Liver (tissue), 9 donors: ENCODE measurements around the gene ATP5PF. TPM values are rescaled to one million over a fixed set of nuclear protein-coding genes. Genes with fewer than 3 reads are reported as not detected.

Experiments used
- DNase-seq: peaks from one replicate; pipeline ENCODE4 v3.0.0-alpha.2; 2017; ENCODE audit warnings: low spot score
- H3K27ac ChIP-seq, 2 donors: one replicate each; pipeline ENCODE4 v1.7.0; 2013; ENCODE audit warnings: inconsistent platforms in 2 of 2, low read length in 2 of 2, control low read depth in 1 of 2, low read depth in 1 of 2, mild to moderate bottlenecking in 1 of 2
- H3K27me3 ChIP-seq, 4 donors: one replicate each; pipeline versions ENCODE4 v1.6.1 to v1.7.0; 2013; ENCODE audit warnings: low read length in 3 of 4, inconsistent platforms in 1 of 4, mild to moderate bottlenecking in 1 of 4, moderate library complexity in 1 of 4; ENCODE audit not compliant: control insufficient read depth in 4 of 4, insufficient read depth in 4 of 4
- H3K36me3 ChIP-seq, 4 donors: one replicate each; pipeline versions ENCODE4 v1.6.1 to v1.7.0; 2013; ENCODE audit warnings: low read length in 3 of 4, mild to moderate bottlenecking in 3 of 4, low read depth in 1 of 4, moderate library complexity in 1 of 4; ENCODE audit not compliant: control insufficient read depth in 4 of 4, insufficient read depth in 3 of 4
- H3K4me1 ChIP-seq, 4 donors: one replicate each; pipeline versions ENCODE4 v1.6.1 to v1.7.0; 2013; ENCODE audit warnings: low read length in 3 of 4, mild to moderate bottlenecking in 3 of 4, moderate library complexity in 1 of 4; ENCODE audit not compliant: control insufficient read depth in 4 of 4, insufficient read depth in 4 of 4
- H3K4me3 ChIP-seq, 3 donors: one replicate each; pipeline versions ENCODE4 v1.6.1 to v1.7.0; 2013; ENCODE audit warnings: low read length in 3 of 3, control low read depth in 1 of 3, low read depth in 1 of 3, mild to moderate bottlenecking in 1 of 3
- H3K9ac ChIP-seq, 2 donors: one replicate each; pipeline ENCODE4 v1.7.0; 2013; ENCODE audit warnings: low read length in 2 of 2, mild to moderate bottlenecking in 2 of 2, moderate library complexity in 2 of 2, control low read depth in 1 of 2, low read depth in 1 of 2
- H3K9me3 ChIP-seq, 4 donors: one replicate each; pipeline versions ENCODE4 v1.6.1 to v1.7.0; 2013; ENCODE audit warnings: low read length in 3 of 4; ENCODE audit not compliant: control insufficient read depth in 4 of 4
- EGR1 ChIP-seq, 2 donors: IDR thresholded peaks; 2 replicates each; pipeline ENCODE4 v1.6.1; 2016 to 2018; ENCODE audit warnings: antibody characterized with exemption in 2 of 2, low read depth in 2 of 2
- FOXA1 ChIP-seq: IDR thresholded peaks from 2 replicates; pipeline ENCODE4 v1.6.1; 2016; ENCODE audit warnings: antibody characterized with exemption
- FOXA2 ChIP-seq: IDR thresholded peaks from 2 replicates; pipeline ENCODE4 v1.6.1; 2016; ENCODE audit warnings: antibody characterized with exemption
- GABPA ChIP-seq, 2 donors: IDR thresholded peaks in 1 of 2; conservative IDR thresholded peaks in 1 of 2; 2 replicates each; pipeline ENCODE4 v1.6.1; 2016; ENCODE audit warnings: antibody characterized with exemption in 2 of 2, mild to moderate bottlenecking in 1 of 2, moderate library complexity in 1 of 2
- HNF4A ChIP-seq, 2 donors: conservative IDR thresholded peaks; 2 replicates each; pipeline ENCODE4 v1.6.1; 2016; ENCODE audit warnings: antibody characterized with exemption in 2 of 2, mild to moderate bottlenecking in 2 of 2
- HNF4G ChIP-seq: IDR thresholded peaks from 2 replicates; pipeline ENCODE4 v1.6.1; 2016; ENCODE audit warnings: antibody characterized with exemption
- JUND ChIP-seq, 2 donors: IDR thresholded peaks; 2 replicates each; pipeline ENCODE4 v1.6.1; 2016; ENCODE audit warnings: antibody characterized with exemption in 2 of 2
- NR2F2 ChIP-seq: IDR thresholded peaks from 2 replicates; pipeline ENCODE4 v1.6.1; 2016; ENCODE audit warnings: antibody characterized with exemption
- RAD21 ChIP-seq, 2 donors: IDR thresholded peaks; 2 replicates each; pipeline ENCODE4 v1.6.1; 2016; ENCODE audit warnings: antibody characterized with exemption in 2 of 2, mild to moderate bottlenecking in 2 of 2
- RXRA ChIP-seq, 2 donors: IDR thresholded peaks; 2 replicates each; pipeline ENCODE4 v1.6.1; 2017 to 2018; ENCODE audit warnings: antibody characterized with exemption in 2 of 2, mild to moderate bottlenecking in 1 of 2
- TAF1 ChIP-seq: conservative IDR thresholded peaks from 2 replicates; pipeline ENCODE4 v1.6.1; 2016; ENCODE audit warnings: antibody characterized with exemption, mild to moderate bottlenecking
- YY1 ChIP-seq: IDR thresholded peaks from 2 replicates; pipeline ENCODE4 v1.6.1; 2016; ENCODE audit warnings: antibody characterized with exemption, mild to moderate bottlenecking
- WGBS: extraction: QIAGEN DNeasy Blood & Tissue Kit; methylation state at CpG from one replicate; pipeline ENCODE4 v1.1.7; 2013; 5-methylcytosine and 5-hydroxymethylcytosine counted together
- polyA plus RNA-seq, 2 donors: library from polyadenylated mRNA; stranded (reverse) in 1 of 2; unstranded in 1 of 2; fragments of 200-250 nt in 1 of 2; fragments of >200 nt in 1 of 2; fragmentation: Nextera tagmentation in 1 of 2; extraction: Ambion mirVana in 1 of 2; gene quantifications; one replicate each; pipeline versions ENCODE4 v1.2.1 to v1.2.3, GENCODE V29; 2013 to 2015
- total RNA-seq, 2 donors: library from RNA; depleted of rRNA; stranded (reverse); fragments of >200 nt; gene quantifications; one replicate each; pipeline ENCODE4 v1.2.3, GENCODE V29; 2014
- TF ChIP-seq, protein P1 (sequence below): IDR thresholded peaks from 2 replicates; pipeline ENCODE4 v1.6.1; 2016; ENCODE audit warnings: antibody characterized with exemption
- TF ChIP-seq, protein P2 (sequence below): IDR thresholded peaks from 2 replicates; pipeline ENCODE4 v1.6.1; 2016; ENCODE audit warnings: antibody characterized with exemption, mild to moderate bottlenecking
- TF ChIP-seq, protein P3 (sequence below): fragments of 150-350 bp; IDR thresholded peaks from 2 replicates; pipeline ENCODE4 v1.5.1; 2017; ENCODE audit warnings: improper control_type of control experiment, low read depth, low read length; ENCODE audit not compliant: missing input control
- TF ChIP-seq, protein P4 (sequence below): IDR thresholded peaks from 2 replicates; pipeline ENCODE4 v1.6.1; 2016; ENCODE audit warnings: antibody characterized with exemption
- donor health status: healthy.
- donor health status: healthy.
- donor health status: healthy.
- donor health status: healthy.
- donor health status: healthy.

Gene ATP5PF
- total and polyA plus RNA-seq, 4 donors: 77.2 to 637 (median 209) TPM

DNA sequence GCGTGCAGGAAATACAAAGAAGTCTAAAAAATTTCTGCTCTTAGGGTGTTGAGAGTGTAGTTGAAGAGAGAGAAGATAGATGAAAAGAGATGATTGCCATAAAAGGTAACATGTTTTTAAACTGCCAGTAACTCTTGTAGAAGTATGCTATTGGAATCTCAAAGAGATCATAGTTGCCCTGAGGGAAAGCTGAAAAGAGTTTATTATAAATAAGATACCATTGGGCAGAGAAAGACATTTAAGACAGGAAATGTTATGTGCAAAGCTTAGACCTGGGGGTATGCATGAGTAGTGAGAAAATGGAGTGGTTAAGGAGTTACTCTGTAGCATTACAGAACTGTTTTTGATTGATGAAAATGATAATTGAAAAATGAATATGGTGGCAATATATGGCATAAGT lies 17.7 kb upstream of the ATP5PF start:
- 100% methylated on average over 1 of the region's 1 CpG for WGBS
- no peak overlapping the region for H3K9ac ChIP-seq

DNA sequence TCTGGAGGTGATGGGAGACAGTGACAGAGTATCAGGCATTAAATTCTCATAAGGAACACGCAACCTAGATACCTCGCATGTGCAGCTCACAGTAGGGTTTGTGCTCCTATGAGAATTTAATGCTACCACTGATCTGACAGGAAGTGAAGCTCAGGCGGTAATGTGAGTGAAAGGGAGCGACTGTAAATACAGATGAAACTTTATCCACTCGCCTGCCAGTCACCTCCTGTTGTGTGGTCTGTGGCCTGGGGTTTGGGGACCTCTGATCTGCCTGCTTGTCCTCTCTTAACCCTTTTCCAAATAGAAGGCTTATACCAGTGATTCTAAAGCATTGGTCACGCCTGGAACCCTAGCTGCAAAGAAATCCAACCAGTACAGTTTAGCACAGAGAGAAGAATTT lies 15.4 kb upstream of the ATP5PF start:
- Histone ChIP-seq H3K27me3 (no peaks in the 10 kb centered on the region), H3K9ac (no peak overlapping the region), H3K27ac (no peak overlapping the region), H3K9me3 (no peaks in the 10 kb centered on the region), H3K4me1 (no peaks in the 10 kb centered on the region), H3K4me3 (no peak overlapping the region), H3K36me3 (peaks cover 0 to 33% (median 21%) of the 10 kb centered on the region in 4 donors)
- TF ChIP-seq TAF1: no peak
- TF ChIP-seq, protein P1, sequence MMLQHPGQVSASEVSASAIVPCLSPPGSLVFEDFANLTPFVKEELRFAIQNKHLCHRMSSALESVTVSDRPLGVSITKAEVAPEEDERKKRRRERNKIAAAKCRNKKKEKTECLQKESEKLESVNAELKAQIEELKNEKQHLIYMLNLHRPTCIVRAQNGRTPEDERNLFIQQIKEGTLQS: no peak
- no peak for TF ChIP-seq NR2F2
- TF ChIP-seq, protein P2, sequence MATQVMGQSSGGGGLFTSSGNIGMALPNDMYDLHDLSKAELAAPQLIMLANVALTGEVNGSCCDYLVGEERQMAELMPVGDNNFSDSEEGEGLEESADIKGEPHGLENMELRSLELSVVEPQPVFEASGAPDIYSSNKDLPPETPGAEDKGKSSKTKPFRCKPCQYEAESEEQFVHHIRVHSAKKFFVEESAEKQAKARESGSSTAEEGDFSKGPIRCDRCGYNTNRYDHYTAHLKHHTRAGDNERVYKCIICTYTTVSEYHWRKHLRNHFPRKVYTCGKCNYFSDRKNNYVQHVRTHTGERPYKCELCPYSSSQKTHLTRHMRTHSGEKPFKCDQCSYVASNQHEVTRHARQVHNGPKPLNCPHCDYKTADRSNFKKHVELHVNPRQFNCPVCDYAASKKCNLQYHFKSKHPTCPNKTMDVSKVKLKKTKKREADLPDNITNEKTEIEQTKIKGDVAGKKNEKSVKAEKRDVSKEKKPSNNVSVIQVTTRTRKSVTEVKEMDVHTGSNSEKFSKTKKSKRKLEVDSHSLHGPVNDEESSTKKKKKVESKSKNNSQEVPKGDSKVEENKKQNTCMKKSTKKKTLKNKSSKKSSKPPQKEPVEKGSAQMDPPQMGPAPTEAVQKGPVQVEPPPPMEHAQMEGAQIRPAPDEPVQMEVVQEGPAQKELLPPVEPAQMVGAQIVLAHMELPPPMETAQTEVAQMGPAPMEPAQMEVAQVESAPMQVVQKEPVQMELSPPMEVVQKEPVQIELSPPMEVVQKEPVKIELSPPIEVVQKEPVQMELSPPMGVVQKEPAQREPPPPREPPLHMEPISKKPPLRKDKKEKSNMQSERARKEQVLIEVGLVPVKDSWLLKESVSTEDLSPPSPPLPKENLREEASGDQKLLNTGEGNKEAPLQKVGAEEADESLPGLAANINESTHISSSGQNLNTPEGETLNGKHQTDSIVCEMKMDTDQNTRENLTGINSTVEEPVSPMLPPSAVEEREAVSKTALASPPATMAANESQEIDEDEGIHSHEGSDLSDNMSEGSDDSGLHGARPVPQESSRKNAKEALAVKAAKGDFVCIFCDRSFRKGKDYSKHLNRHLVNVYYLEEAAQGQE: no peak
- TF ChIP-seq JUND (IDR thresholded peaks at IDR 0.05): no peak
- TF ChIP-seq FOXA2: no peak
- TF ChIP-seq FOXA1: no peak
- 93% methylated on average over 6 of the region's 6 CpGs for WGBS
- DNase-seq: no peak

More for the DNA sequence above, 17.7 kb upstream of the ATP5PF start:
- no peaks in the 10 kb centered on the region for H3K27me3 ChIP-seq
- TF ChIP-seq RXRA (IDR thresholded peaks at IDR 0.05): no peak
- TF ChIP-seq FOXA1: no peak
- no peak for TF ChIP-seq NR2F2
- TF ChIP-seq JUND (IDR thresholded peaks at IDR 0.05): no peak
- TF ChIP-seq RAD21 (IDR thresholded peaks at IDR 0.05): no peak
- no peak for TF ChIP-seq HNF4A (conservative IDR thresholded peaks at IDR 0.05)
- TF ChIP-seq, protein P3, sequence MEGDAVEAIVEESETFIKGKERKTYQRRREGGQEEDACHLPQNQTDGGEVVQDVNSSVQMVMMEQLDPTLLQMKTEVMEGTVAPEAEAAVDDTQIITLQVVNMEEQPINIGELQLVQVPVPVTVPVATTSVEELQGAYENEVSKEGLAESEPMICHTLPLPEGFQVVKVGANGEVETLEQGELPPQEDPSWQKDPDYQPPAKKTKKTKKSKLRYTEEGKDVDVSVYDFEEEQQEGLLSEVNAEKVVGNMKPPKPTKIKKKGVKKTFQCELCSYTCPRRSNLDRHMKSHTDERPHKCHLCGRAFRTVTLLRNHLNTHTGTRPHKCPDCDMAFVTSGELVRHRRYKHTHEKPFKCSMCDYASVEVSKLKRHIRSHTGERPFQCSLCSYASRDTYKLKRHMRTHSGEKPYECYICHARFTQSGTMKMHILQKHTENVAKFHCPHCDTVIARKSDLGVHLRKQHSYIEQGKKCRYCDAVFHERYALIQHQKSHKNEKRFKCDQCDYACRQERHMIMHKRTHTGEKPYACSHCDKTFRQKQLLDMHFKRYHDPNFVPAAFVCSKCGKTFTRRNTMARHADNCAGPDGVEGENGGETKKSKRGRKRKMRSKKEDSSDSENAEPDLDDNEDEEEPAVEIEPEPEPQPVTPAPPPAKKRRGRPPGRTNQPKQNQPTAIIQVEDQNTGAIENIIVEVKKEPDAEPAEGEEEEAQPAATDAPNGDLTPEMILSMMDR: no peak
- TF ChIP-seq TAF1: no peak
- TF ChIP-seq, protein P4, sequence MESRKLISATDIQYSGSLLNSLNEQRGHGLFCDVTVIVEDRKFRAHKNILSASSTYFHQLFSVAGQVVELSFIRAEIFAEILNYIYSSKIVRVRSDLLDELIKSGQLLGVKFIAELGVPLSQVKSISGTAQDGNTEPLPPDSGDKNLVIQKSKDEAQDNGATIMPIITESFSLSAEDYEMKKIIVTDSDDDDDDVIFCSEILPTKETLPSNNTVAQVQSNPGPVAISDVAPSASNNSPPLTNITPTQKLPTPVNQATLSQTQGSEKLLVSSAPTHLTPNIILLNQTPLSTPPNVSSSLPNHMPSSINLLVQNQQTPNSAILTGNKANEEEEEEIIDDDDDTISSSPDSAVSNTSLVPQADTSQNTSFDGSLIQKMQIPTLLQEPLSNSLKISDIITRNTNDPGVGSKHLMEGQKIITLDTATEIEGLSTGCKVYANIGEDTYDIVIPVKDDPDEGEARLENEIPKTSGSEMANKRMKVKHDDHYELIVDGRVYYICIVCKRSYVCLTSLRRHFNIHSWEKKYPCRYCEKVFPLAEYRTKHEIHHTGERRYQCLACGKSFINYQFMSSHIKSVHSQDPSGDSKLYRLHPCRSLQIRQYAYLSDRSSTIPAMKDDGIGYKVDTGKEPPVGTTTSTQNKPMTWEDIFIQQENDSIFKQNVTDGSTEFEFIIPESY: no peak
- no peak for TF ChIP-seq GABPA (IDR thresholded peaks at IDR 0.05 in 1 of 2, conservative IDR thresholded peaks at IDR 0.05 in 1 of 2)
- no peak for TF ChIP-seq EGR1 (IDR thresholded peaks at IDR 0.05; ENCODE audit: low read depth in 2 of 2)
- no peak for TF ChIP-seq HNF4G
- TF ChIP-seq, protein P2: no peak
- TF ChIP-seq FOXA2: no peak
- TF ChIP-seq, protein P1: no peak
- TF ChIP-seq YY1: no peak
- H3K27ac ChIP-seq: no peak overlapping the region
- H3K9me3 ChIP-seq: no peaks in the 10 kb centered on the region
- no peak for DNase-seq
- H3K36me3 ChIP-seq: peaks cover 0 to 29% (median 20%) of the 10 kb centered on the region in 4 donors
- no peaks in the 10 kb centered on the region for H3K4me1 ChIP-seq
- no peak overlapping the region for H3K4me3 ChIP-seq
